Measurements from ENCODE around the gene CLDN24. TPM values are rescaled to one million over a fixed set of nuclear protein-coding genes. Genes with fewer than 3 reads are reported as not detected.

CLDN24 gene
- total RNA-seq, 1 donor from 2014 or later: not detected

GRCh38 chr4:183356173-183356830, 34.1 kb upstream of the CLDN24 start:
- no peaks in the 10 kb centered on the region for H3K4me1 ChIP-seq
- H3K4me3 ChIP-seq: no peak overlapping the region
- intact Hi-C loops (cut with DNase I): no loop called here
- no peak for DNase-seq
- ATAC-seq: no peak
- no peaks in the 10 kb centered on the region for H3K9me3 ChIP-seq
- TF ChIP-seq CTCF (IDR thresholded peaks at IDR 0.05): no peak
- H3K27ac ChIP-seq: no peak overlapping the region
- peaks cover 1% of the 10 kb centered on the region for H3K27me3 ChIP-seq (ENCODE audit: low read depth)
- no peaks in the 10 kb centered on the region for H3K36me3 ChIP-seq

GRCh38 chr4:183355405-183355804, 33.2 kb upstream of the CLDN24 start:
- Histone ChIP-seq H3K36me3 (no peaks in the 10 kb centered on the region), H3K4me3 (no peak overlapping the region), H3K27ac (no peak overlapping the region), H3K4me1 (no peaks in the 10 kb centered on the region), H3K9me3 (no peaks in the 10 kb centered on the region), H3K27me3 (ENCODE audit: low read depth) (peaks cover 7% of the 10 kb centered on the region)
- TF ChIP-seq CTCF (IDR thresholded peaks at IDR 0.05): no peak
- intact Hi-C loops (cut with DNase I): no loop called here
- DNase-seq (no peak), ATAC-seq (no peak)

- Histone ChIP-seq H3K36me3 (no peaks in the 10 kb centered on the region), H3K4me3 (no peak overlapping the region), H3K27me3 (ENCODE audit: low read depth) (peaks cover 7% of the 10 kb centered on the region), H3K4me1 (no peaks in the 10 kb centered on the region), H3K27ac (no peak overlapping the region), H3K9me3 (no peaks in the 10 kb centered on the region)
- TF ChIP-seq CTCF (IDR thresholded peaks at IDR 0.05): no peak
- ATAC-seq (no peak), DNase-seq (no peak)
- intact Hi-C loops (cut with DNase I): no loop called here
These were observed 32.0 kb upstream of the CLDN24 start for GRCh38 chr4:183354219-183354618.

- Histone ChIP-seq H3K36me3 (no peaks in the 10 kb centered on the region), H3K4me1 (no peaks in the 10 kb centered on the region), H3K27ac (no peak overlapping the region), H3K9me3 (no peaks in the 10 kb centered on the region), H3K27me3 (ENCODE audit: low read depth) (peaks cover 7% of the 10 kb centered on the region), H3K4me3 (no peak overlapping the region)
- intact Hi-C loops (cut with DNase I): no loop called here
- ATAC-seq: no peak
- no peak for TF ChIP-seq CTCF (IDR thresholded peaks at IDR 0.05)
- no peak for DNase-seq
These were observed 31.3 kb upstream of the CLDN24 start for GRCh38 chr4:183353557-183353956.

GRCh38 chr4:183352546-183352945, 30.3 kb upstream of the CLDN24 start:
- peaks cover 7% of the 10 kb centered on the region for H3K27me3 ChIP-seq (ENCODE audit: low read depth)
- H3K4me3 ChIP-seq: no peak overlapping the region
- no peaks in the 10 kb centered on the region for H3K36me3 ChIP-seq
- intact Hi-C loops (cut with DNase I): no loop called here
- DNase-seq: no peak
- ATAC-seq: no peak
- H3K4me1 ChIP-seq: no peaks in the 10 kb centered on the region
- H3K9me3 ChIP-seq: no peaks in the 10 kb centered on the region
- no peak for TF ChIP-seq CTCF (IDR thresholded peaks at IDR 0.05)
- no peak overlapping the region for H3K27ac ChIP-seq

Data from lower lobe of right lung (tissue), 2 donors.